NCI-H1417 treated with DMSO at 0.1 percent for 48 hours (cell line): ENCODE measurements around the gene SIPA1L2.
A peak's percentile ranks its signal among the peaks of the same experiment; 100 is the strongest.

Experiments used
- DNase-seq: peaks from one replicate; lab custom pipeline; 2025; lab: John Stamatoyannopoulos, UW

SIPA1L2 gene

DNA sequence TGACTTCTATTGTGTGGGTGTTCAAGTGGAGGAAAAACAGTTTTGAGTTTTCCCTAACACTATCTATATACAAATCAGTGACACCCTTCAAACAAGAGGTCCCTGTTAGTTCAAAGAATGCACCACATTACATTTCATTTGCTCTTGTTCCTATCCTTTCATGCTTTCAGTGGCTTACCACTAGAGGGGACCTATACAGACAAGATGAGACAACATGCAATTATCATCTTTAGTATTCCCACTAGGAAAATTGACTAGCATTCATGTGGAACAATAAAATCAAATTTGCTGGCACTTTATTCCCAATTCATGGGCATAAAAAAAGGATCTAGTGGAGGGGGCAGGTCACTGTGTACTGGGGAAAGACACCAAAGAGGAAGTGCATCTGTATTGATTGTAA, 13.3 kb upstream of the SIPA1L2 start:
- no peak for DNase-seq

DNA sequence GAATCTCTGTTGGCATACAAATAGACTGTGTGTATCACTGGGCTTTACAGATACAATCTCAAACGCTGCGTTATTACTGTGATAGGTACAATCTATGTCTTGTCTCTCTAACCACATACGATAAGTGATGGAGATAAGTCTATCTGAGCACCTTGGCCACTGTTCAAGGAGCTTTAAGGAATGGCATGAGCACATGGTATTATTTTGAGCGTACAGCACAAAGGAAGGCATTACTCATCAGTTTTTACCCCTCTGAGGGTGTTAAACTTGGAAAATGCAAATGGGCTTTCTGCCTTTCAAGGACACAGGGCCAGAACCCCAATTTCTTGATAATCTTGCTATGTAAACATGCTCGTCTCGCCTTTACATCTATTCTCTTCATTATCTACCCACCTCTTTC, 11.6 kb upstream of the SIPA1L2 start:
- no peak for DNase-seq

DNA sequence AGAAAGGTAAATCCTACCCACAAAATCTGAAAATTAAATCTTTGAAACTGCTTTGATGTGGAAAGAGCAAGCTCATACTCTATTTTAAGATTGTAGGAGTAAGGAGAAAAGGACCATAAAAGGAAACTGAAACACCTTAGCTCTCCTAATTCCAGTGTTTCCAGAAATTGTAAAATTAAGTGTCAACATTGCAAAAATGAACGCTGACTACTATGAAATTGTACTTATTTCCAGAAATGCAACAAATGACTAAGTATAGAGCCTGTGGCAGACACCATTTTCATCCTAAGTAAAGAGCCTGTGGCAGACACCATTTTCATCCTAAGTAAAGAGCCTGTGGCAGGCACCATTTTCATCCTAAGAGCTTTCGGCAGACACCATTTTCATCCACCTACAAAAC, 6.9 kb upstream of the SIPA1L2 start:
- DNase-seq: no peak

DNA sequence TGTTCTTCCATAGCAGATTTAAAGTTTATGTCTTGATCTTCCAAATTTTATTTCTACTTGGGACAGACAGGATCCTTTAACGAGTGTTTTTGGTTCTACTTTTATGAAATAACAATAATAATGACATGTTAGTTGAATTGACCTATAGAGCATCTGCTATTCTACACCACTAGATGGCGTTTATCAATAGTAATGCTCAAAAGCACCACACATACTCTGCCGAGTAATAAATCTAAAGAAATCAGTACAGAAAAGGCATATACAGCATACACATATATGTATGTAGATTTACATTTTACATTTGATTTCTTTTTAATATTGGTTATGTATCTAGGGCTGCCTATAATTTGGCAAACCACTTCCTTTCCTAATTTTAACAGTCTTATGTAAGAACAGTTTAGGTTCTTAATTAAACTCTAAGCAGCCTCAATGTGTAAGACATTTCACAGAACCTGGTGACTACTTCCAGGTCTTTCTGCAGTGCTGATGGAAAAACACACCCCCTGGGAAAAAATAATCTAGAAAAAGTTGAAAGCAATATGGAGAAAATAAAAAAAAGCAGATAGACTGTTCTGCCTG, 5.9 kb upstream of the SIPA1L2 start:
- DNase-seq: peak; percentile 35

DNA sequence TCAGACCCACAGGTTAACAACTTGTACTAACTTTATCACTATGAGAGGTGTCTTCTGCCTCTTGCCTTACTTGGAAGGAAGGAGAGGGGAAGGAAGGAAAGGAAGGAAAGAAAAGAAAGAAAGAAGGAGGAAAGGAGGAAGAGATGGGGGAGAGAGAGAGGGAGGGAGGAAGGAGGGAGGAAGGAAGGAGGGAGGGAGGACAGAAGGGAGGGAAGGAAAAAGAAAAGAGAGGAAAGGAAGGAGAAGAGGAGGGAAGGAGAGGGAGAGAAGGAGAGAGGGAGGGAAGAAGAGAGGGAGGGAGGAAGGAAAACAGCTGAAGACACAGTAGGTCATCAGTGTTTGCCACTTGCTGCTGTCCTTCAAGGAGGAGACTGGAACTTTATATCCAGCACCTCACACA, 5.3 kb upstream of the SIPA1L2 start:
- no peak for DNase-seq

DNA sequence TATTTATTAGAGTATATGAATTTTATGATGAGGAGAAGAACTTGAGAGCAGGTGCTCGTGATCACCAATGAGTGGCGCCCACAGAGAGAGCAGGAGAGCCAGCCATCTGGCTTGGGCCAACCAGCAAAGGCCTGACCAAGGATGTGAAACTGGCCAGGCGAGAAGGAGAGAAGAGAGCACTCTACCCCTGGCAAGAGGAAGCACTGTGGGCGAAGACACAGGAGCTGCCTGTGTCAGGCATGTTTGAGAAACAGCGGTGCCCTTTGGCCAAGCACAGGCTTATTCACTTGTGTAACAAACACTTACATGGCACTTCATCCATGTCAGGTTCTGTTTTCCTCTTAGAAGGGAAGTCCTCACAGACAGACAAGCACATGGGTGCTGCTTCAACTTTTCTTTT, 4.2 kb upstream of the SIPA1L2 start:
- DNase-seq: no peak

DNA sequence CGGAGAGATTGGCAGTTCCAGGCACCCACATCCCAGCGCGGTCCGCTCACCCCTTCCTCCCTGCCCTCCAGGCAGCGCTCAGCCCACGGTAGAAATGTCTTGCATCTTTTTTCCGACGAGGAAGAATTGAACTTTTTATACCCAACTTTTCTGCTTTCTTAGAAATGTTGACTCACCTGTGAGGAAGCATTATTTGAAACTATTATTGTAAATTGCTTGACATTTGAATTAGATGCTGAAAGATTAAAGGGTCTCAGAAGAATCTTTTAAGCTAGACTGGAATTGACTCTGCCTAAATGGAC, 912 bp upstream of the SIPA1L2 start:
- DNase-seq: no peak

DNA sequence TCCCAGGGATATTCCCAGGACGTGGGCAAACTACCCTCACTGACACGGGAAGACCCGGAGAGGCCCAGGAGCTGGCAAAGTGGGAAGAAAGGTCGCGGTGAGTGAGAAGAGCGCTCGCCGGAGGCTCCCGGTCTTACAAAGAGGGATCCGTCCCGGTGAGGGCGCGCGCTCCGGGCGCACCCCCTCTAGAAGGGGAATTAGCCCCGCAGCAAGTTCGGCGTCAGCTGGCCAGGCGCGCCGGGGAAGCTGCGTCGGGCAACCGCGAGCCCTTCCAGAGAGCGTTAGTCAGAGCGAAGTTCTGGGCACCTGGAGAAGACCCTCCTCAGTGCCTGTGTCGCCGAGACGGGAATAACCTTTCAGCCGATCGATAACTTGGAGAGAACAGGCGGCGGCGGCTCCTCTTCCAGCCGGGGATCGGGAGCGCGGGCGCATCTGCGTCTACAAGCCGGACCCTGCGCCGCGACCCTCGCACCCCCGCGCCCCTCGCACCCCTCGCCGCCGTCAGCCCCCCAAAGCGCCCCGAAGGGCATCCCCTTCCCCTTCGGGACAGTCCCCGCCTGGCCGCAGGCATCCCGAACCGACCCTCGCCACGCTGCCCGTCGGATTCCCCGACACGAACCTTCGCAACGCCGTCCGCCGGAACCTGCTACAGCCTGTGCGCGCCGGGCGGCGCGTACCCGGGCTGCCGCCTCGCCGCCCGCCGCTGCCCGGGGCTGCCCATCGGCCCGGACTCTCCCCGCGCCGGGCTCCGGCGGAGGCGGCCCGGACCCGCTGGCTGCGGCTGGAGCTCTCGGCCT, 485 bp downstream of the SIPA1L2 start:
- DNase-seq: no peak

DNA sequence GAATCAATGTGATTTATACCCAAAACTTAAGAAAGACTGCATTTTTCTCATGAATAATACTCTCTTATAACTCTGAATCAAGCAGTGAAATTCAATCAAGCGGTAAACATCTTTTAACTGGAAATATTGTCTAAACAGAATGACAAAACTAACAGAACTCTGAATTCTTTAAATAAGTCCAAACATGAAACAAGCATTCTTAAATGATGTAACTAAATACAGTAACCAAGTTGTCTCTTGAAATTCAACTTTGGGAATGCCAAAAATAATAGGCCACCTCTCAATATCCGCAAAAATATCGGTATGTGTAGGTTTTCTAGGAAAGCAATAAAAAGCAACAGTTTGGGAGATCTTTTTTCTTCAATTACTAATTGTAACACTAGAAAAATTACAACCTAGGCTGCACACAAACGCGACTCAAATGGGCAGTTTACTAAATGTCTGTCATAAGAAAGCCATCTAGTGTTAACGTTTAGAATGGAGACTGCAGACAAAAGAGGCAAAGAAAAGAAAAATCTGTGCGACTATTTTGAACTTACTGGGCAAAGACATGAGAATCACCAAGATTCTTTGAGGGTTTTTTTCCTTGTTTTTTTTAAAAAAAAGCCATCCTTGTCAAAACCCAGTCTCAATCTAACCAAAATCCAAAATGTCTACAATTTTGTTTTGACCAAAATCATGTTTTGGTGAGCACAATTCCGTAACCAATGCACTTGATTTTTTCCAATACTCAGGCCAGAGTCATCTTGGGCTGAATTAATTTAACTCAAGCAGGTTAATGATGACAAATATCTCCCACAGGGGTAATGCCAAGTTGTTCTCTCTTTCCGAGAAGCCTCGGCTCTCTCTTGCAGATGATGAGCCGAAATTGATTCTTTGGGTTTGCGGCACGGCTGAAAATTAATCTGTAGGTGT, 1.3 kb downstream of the SIPA1L2 start:
- DNase-seq: no peak

DNA sequence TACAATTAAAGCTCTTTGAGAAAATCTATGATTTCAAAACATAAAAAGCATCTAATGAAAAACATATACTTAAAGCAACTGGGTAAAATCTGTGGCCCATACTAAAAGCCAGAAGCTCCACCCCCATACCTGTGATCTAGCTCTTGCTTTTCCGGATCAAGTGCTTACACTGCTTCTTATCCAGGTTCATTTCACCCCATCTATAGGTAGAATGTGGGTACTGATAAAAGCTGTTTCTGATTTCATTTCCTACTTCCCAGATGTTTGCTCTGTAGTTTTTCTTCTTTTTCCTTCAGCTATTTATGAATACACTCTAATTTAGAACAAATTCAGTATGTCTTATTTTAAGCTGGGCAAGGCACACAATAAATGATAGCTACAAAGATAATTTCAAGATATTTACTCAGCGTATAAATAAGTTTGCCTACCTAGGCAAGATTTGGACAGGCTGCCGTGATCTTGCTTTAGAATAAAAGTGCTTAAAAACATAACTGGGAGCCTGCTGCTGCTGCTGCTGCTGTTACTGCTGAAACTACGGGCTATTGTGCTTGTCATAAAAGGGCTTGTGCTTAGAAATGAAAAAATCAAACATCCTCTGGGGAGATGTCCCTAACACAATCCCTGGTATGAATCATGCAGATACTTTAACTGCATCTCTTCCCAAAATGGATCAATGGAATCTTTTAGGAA, 2.1 kb downstream of the SIPA1L2 start:
- DNase-seq: peak; percentile 31

DNA sequence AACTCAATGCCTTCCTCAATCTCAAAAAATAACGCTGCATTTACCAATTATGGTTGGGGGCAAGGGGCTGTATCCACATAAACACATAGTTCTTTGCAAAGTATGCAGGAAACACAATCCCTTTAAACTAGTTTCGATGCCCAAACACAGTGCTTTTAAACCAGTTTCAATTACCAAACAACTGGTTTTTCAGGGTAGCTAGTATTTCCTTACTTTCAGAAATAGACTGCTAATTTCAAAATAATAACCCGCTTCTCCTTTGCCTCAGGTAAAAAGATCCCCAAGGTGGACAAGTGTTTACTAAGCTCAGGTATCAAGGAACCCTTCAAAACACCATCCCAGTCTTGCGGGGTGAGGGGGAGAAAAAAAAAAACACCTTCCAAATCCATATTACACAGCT, 2.8 kb downstream of the SIPA1L2 start:
- DNase-seq: no peak

DNA sequence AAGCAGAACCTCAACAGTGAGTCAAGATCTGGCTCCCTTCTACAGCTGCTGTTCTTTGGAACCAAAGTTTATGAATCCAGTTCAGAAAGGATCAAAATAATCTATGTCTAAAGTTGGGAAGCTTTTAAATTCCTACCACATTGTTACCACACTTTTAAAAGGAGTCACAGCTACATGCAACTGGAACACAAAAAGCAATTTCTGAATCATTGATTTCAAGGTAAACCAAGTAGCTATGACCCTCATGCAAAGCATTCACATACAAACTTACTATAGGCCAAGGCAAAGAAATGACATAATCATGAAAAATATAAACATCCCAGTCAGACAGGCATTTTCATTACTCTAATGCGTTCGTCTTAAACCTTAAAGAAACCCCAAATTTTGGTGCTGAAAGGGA, 3.5 kb downstream of the SIPA1L2 start:
- DNase-seq: no peak

DNA sequence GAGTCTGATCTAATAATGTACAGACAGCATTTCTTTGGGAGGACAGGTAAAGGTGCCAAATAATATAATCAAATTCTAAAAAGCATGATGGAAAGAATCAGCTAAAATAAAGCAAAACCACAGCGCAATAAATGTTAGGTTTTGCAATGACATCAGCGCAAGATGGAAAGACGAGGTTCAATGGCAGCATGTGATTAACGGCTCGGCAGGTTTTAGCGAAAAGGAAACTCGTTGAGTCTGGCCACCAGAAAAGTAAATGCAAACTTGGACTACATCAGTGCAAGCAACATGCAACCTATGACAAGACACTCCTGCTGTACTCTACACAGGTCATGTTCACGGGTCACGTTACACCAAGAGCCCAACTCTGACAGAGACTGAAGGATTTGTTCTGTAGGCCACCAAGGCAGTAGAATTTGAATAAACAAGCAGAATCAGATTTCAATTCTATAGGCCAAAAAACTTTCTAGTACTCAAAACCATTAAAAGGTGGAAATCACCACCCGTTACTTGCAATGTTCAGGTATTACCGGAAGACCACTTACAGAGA, 4.5 kb downstream of the SIPA1L2 start:
- DNase-seq: no peak

DNA sequence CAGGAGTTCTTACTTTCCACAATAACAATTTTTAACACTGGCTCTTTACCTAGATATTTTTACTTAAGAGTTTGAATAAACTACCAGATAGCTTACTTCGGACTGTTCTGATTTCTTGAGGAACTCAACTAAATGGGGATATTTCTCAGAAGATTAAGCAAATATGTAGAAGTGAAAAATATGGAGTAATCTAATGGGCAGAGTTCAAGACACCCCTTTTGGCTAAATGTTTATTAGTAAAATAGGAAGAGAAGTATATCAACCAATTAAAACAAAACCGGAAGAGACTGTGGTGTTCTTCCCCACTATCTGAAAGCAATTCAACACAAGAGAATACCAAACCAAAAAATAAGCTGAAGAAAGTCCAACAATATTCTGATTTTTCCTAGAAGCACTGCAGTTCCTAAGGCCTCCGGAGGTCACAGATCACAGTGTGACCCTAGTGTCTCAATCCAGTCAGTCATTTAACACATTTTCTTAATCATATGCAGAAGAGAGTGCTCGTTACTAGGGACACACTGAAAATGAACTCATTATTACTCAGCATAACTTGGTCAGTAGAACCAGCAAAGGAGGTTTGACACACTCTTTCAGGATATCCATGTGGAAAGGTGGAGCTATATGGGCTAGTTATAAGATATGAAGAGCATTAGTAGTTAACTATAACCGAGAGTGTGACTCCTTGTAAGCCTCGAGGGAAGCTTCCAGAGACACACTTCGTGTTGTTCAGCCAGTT, 5.2 kb downstream of the SIPA1L2 start:
- no peak for DNase-seq

DNA sequence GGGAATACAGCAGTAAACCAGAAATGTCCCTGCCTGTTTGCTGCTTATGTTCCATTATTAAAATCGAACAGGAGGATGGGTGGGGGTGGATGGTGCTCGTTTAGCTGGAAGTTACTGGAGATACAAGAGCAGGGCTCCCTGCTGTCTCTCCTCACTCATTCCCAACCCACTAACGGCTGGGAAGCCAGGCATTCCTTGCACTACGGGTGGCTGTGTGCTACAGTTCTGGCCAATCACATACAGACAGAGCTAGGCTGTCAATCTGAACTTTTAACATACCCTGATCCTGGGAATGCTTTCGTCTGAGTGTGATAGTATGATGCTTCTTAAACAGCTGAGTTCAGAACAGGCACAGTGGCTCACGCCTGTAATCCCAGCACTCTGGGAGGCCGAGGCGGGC, 7.0 kb downstream of the SIPA1L2 start:
- DNase-seq: no peak

DNA sequence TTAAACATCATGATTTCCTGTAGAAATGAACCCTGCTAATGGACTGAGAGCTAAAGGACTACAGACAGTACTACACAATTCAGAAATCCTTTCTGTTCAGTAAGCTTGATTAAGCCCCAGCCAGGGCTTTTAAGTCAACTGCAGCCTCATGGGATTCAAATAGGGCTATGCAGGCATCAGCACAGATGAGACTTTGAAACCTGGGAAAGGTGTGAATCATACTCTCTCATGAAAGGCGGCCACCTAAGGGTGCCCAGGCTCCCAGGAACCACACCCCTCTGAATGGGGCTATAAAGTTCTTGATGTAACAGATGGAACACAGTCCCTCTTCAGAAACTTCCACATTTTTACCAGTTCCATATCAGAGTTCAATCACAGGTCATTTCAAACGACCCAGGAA, 7.6 kb downstream of the SIPA1L2 start:
- DNase-seq: no peak

DNA sequence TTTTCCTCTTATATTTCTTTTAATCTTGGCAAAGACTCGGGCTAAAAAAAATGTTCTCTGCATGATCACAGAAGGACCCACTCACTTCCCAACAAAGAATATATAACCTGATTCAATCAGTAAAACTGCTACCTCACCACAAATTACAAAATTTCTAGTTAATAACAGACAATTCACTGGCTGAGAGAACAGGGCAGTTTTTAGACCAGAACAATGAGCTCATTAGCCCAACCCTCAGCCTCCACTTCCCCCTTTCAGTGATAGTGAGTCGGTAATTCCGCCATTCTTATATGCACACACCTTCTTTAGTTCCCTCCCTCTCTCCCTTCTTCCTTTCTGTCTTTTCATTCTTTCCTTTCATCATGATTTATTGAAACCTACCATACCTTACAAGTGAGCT, 8.9 kb downstream of the SIPA1L2 start:
- no peak for DNase-seq

DNA sequence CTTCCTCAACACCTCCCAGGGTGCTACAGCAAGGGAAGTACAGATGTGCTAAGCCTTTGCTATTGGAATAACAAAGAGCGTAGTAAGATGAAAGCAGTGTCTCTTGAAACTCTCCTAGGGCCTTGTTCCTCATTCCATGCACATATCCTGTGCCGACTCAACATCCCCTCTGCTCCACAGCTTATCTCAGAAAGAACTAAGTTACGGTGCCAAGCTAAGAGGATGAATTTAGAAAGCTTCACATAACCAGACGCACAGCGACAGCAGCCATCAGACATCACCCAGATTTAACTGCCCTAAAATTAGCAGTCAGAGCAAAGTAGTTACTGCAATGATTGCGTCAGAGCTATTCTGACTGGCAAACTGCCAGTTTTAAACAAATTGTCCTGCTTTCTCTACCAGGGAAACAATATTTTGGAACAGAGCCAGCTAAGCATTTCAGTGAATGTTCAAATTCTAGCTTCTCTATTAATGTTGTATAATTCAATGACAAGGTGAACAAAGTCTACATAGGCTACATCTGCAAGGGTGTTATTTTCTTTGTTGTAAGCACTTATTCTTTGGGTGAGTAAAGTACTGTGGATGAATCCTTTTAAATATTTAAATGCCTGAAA, 9.5 kb downstream of the SIPA1L2 start:
- DNase-seq: peak; percentile 83

DNA sequence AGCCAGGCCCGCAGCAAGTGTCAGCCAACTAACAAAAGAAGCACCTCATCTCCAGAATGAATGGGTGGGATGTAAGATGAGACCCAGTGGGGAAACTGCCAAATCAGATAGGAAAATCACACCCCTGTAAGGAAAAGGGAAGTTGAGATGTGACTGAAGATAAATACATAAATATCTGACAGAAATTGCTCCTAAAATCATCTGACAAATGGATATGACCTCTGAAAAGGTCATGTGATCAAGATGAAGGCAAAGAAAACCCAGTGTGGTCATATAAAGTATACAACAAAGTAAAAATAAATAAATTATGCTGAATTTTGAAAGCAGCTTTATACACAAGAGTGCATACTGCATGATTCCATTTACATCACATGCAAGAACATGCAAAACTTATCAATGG, 12.7 kb downstream of the SIPA1L2 start:
- DNase-seq: no peak

DNA sequence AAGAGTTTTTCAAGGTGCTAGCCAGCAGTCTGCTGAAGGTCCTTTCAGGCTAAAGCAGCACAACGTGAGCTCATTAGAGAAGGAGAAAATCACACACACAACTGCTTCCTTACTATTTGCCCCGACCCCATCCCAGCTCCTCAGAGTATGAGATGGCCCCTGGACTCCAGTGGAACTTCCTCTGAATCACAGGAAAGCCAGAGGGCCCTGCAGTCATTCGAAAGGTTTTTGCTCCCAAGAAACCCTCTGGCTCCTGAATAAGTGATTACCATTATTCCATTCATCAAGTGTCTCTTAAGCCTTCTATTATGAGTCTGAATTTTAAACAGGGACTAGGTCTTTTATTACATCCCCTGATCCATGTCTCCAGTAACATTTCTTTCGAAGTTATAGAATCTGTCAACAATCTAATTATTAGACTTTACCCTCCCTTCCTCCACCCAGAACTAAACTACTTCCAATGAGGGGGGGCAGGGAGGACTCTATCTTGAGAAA, 14.6 kb downstream of the SIPA1L2 start:
- no peak for DNase-seq

DNA sequence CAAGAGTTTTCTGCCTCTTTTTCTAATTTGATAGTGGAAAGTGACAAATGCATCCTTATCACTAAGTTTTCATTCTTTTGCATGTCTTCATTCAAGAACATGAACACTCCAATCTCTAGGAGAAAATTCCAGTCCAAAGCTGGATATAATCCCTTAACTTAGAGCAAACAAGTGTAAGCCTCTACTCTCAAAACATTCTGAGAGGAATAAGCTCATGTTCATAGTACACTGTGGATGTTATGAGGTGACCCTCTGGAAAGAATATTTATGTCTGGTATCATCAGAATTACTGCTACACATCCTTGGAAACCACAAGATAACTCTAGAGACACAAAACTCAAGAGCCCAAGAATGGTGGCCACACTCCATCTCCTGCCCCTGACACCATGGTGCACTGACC, 15.1 kb downstream of the SIPA1L2 start:
- DNase-seq: no peak
